K562 (cell line): ENCODE measurements around the gene SAMD4A. TPM values are rescaled to one million over a fixed set of nuclear protein-coding genes. Genes with fewer than 3 reads are reported as not detected.
A peak's percentile ranks its signal among the peaks of the same experiment; 100 is the strongest.

Experiments
- CBX2 ChIP-seq: fragments of 200-600 bp; sonication (generic); IDR thresholded peaks from one replicate; pipeline ENCODE4 v1.6.1; 2012; ENCODE audit warnings: mild to moderate bottlenecking, low read length, inconsistent platforms; ENCODE audit not compliant: insufficient read depth, poor library complexity, severe bottlenecking
- CHD2 ChIP-seq: IDR thresholded peaks from 2 replicates; pipeline ENCODE4 v1.6.1; 2011; ENCODE audit warnings: low read depth, low read length
- CXXC5 ChIP-seq: fragments of 250-450 bp; sonication (Bioruptor Pico); IDR thresholded peaks from 2 replicates; pipeline ENCODE4 v1.8.0; 2022; ENCODE audit warnings: inconsistent platforms, mild to moderate bottlenecking, moderate library complexity
- EZH2 ChIP-seq: IDR thresholded peaks from 2 replicates; pipeline ENCODE4 v1.6.1; 2012; ENCODE audit warnings: low read depth, mild to moderate bottlenecking, inconsistent platforms, low read length, borderline replicate concordance
- IFI16 ChIP-seq: fragments of 250-450 bp; sonication (Bioruptor Pico); IDR thresholded peaks from 2 replicates; pipeline ENCODE4 v2.1.2; 2022; ENCODE audit warnings: mild to moderate bottlenecking, inconsistent platforms
- KDM1A ChIP-seq, 2 experiments: fragments of 450-650 bp; IDR thresholded peaks; 2 replicates each; pipeline ENCODE4 v1.6.1; 2016; ENCODE audit warnings: mild to moderate bottlenecking in 2 of 2
- LEF1 ChIP-seq: fragments of 450-650 bp; IDR thresholded peaks from 2 replicates; pipeline ENCODE4 v1.6.1; 2016; ENCODE audit warnings: mild to moderate bottlenecking
- MAFK ChIP-seq: IDR thresholded peaks from 2 replicates; pipeline ENCODE4 v1.6.1; 2011; ENCODE audit warnings: low read length, improper control_type of control experiment
- NFYB ChIP-seq: IDR thresholded peaks from 2 replicates; pipeline ENCODE4 v1.6.1; 2011; ENCODE audit warnings: mild to moderate bottlenecking, moderate library complexity; ENCODE audit not compliant: insufficient read length; ENCODE audit errors: extremely low read depth
- POLR2G ChIP-seq: fragments of 200-400 bp; formaldehyde crosslinking; IDR thresholded peaks from 2 replicates; pipeline ENCODE4 v1.6.1; 2017; ENCODE audit warnings: low read depth, mild to moderate bottlenecking, antibody characterized with exemption, low read length, moderate library complexity
- PRPF4 ChIP-seq: fragments of 200-400 bp; formaldehyde crosslinking; IDR thresholded peaks from one replicate; pipeline ENCODE4 v1.6.1; 2017; ENCODE audit warnings: low read length, low read depth, mild to moderate bottlenecking; ENCODE audit not compliant: insufficient read depth, poor library complexity, severe bottlenecking
- SAFB2 ChIP-seq: fragments of 200-400 bp; formaldehyde crosslinking; IDR thresholded peaks from 2 replicates; pipeline ENCODE4 v1.6.1; 2018; ENCODE audit warnings: borderline replicate concordance, low read length, low read depth, moderate library complexity; ENCODE audit not compliant: severe bottlenecking
- ZC3H8 ChIP-seq: fragments of 450-650 bp; IDR thresholded peaks from 2 replicates; pipeline ENCODE4 v1.6.1; 2017
- ZNF3 ChIP-seq: fragments of 250-450 bp; sonication (Bioruptor Pico); IDR thresholded peaks from 2 replicates; pipeline ENCODE4 v1.5.0; 2021; ENCODE audit warnings: mild to moderate bottlenecking, moderate library complexity
- ZNF695 ChIP-seq: fragments of 450-650 bp; formaldehyde crosslinking; IDR thresholded peaks from 2 replicates; pipeline ENCODE4 v1.4.0; 2020; ENCODE audit warnings: mild to moderate bottlenecking, moderate library complexity
- polyA plus RNA-seq, 8 experiments: library from polyadenylated mRNA; depleted of rRNA in 4 of 8; stranded (reverse) in 5 of 8; unstranded in 3 of 8; fragments of >200 nt; fragmentation: Nextera tagmentation in 2 of 8; fragmentation: Illumina TruSeq in 1 of 8; extraction: Ambion mirVana in 2 of 8; extraction: Trizol in 1 of 8; gene quantifications; 2 replicates each; pipeline versions ENCODE4 v1.2.1 to v1.2.3, GENCODE V29; 2011 to 2014; ENCODE audit warnings: inconsistent platforms in 1 of 8, missing spikeins in 1 of 8
- total RNA-seq, 7 experiments: library from RNA; depleted of rRNA in 6 of 7; stranded (reverse); fragments of >200 nt in 6 of 7; fragmentation: Illumina TruSeq in 2 of 7; extraction: Trizol in 2 of 7; gene quantifications; 2 replicates each; pipeline versions ENCODE4 v1.2.1 to v1.2.3, GENCODE V29; 2011 to 2021; ENCODE audit warnings: low replicate concordance in 1 of 7
- TF ChIP-seq, protein P1 (sequence below): fragments of 450-650 bp; IDR thresholded peaks from 2 replicates; pipeline ENCODE4 v1.6.1; 2017; ENCODE audit warnings: mild to moderate bottlenecking, moderate library complexity
- TF ChIP-seq, protein P2 (sequence below): fragments of 250-450 bp; sonication (Bioruptor Pico); IDR thresholded peaks from 2 replicates; pipeline ENCODE4 v1.5.0; 2021
- TF ChIP-seq, protein P3 (sequence below): fragments of 450-650 bp; formaldehyde crosslinking; IDR thresholded peaks from 2 replicates; pipeline ENCODE4 v1.4.0; 2020; ENCODE audit warnings: mild to moderate bottlenecking
- TF ChIP-seq, protein P4 (sequence below): sonication (generic); formaldehyde crosslinking; IDR thresholded peaks from 2 replicates; pipeline ENCODE4 v1.8.0; 2022; ENCODE audit warnings: missing genetic modification reagents, mild to moderate bottlenecking, moderate library complexity, borderline replicate concordance
- TF ChIP-seq, protein P5 (sequence below): fragments of 250-450 bp; sonication (Bioruptor Pico); IDR thresholded peaks from 2 replicates; pipeline ENCODE4 v1.4.0; 2020; ENCODE audit warnings: borderline replicate concordance
- TF ChIP-seq, protein P6 (sequence below): IDR thresholded peaks from 2 replicates; pipeline ENCODE4 v1.6.1; 2012; ENCODE audit warnings: low read depth, low read length, improper control_type of control experiment, borderline replicate concordance

The SAMD4A gene
- total and polyA plus RNA-seq, 9 of the 15 experiments (the other 6 are each of a cell fraction or from before 2014, with no cell fraction given): 0.66 to 6.8 (median 3.3) TPM

DNA sequence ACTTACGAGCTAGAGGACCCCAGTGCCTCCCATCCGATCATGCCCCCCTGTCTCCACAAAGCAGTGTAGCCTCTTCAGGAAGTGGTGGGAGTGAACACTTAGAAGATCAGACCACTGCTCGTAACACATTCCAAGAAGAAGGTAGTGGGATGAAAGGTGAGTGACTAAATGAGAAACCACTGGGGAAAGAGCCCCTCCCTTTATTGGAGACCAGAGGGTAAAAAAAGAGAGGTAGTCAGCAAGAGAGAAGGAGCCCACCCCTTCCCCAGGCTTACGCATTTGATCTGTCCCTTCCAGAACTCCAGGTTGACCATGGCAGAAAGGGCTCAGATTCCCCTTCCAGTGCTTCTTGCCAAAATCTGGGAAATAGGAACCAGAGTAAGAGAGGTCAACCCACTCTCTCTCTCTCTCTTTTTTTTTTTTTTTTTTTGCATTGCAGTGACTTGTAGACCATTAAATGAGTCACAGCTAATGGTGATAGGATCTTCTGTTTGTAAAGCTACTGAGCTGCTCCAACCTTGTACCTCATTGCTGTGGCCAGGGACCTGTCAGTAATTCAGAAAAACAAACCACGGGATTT, 170.3 kb downstream of the SAMD4A start (continued):
- TF ChIP-seq, protein P1, sequence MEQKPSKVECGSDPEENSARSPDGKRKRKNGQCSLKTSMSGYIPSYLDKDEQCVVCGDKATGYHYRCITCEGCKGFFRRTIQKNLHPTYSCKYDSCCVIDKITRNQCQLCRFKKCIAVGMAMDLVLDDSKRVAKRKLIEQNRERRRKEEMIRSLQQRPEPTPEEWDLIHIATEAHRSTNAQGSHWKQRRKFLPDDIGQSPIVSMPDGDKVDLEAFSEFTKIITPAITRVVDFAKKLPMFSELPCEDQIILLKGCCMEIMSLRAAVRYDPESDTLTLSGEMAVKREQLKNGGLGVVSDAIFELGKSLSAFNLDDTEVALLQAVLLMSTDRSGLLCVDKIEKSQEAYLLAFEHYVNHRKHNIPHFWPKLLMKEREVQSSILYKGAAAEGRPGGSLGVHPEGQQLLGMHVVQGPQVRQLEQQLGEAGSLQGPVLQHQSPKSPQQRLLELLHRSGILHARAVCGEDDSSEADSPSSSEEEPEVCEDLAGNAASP: no peak
- TF ChIP-seq CXXC5 (CRISPR knock-in tag): no peak
- TF ChIP-seq IFI16: no peak
- peak; percentile 61 to 74; a peak in 3 of 4 replicates for TF ChIP-seq KDM1A (IDR thresholded peaks at IDR 0.05)
- TF ChIP-seq, protein P2, sequence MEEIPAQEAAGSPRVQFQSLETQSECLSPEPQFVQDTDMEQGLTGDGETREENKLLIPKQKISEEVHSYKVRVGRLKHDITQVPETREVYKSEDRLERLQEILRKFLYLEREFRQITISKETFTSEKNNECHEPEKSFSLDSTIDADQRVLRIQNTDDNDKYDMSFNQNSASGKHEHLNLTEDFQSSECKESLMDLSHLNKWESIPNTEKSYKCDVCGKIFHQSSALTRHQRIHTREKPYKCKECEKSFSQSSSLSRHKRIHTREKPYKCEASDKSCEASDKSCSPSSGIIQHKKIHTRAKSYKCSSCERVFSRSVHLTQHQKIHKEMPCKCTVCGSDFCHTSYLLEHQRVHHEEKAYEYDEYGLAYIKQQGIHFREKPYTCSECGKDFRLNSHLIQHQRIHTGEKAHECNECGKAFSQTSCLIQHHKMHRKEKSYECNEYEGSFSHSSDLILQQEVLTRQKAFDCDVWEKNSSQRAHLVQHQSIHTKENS (CRISPR knock-in tag): no peak
- no peak for TF ChIP-seq EZH2
- TF ChIP-seq POLR2G: no peak
- TF ChIP-seq ZNF3 (CRISPR knock-in tag): no peak
- TF ChIP-seq, protein P3, sequence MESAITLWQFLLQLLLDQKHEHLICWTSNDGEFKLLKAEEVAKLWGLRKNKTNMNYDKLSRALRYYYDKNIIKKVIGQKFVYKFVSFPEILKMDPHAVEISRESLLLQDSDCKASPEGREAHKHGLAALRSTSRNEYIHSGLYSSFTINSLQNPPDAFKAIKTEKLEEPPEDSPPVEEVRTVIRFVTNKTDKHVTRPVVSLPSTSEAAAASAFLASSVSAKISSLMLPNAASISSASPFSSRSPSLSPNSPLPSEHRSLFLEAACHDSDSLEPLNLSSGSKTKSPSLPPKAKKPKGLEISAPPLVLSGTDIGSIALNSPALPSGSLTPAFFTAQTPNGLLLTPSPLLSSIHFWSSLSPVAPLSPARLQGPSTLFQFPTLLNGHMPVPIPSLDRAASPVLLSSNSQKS: no peak
- no peak for TF ChIP-seq CBX2
- no peak for TF ChIP-seq SAFB2
- no peak for TF ChIP-seq PRPF4
- TF ChIP-seq, protein P4, sequence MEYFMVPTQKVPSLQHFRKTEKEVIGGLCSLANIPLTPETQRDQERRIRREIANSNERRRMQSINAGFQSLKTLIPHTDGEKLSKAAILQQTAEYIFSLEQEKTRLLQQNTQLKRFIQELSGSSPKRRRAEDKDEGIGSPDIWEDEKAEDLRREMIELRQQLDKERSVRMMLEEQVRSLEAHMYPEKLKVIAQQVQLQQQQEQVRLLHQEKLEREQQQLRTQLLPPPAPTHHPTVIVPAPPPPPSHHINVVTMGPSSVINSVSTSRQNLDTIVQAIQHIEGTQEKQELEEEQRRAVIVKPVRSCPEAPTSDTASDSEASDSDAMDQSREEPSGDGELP (CRISPR knock-in tag): no peak
- TF ChIP-seq, protein P5, sequence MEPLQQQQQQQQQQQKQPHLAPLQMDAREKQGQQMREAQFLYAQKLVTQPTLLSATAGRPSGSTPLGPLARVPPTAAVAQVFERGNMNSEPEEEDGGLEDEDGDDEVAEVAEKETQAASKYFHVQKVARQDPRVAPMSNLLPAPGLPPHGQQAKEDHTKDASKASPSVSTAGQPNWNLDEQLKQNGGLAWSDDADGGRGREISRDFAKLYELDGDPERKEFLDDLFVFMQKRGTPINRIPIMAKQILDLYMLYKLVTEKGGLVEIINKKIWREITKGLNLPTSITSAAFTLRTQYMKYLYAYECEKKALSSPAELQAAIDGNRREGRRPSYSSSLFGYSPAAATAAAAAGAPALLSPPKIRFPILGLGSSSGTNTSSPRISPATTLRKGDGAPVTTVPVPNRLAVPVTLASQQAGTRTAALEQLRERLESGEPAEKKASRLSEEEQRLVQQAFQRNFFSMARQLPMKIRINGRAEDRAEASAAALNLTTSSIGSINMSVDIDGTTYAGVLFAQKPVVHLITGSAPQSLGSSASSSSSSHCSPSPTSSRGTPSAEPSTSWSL (CRISPR knock-in tag): no peak
- TF ChIP-seq CHD2: no peak
- no peak for TF ChIP-seq LEF1
- no peak for TF ChIP-seq ZNF695 (CRISPR knock-in tag)
- TF ChIP-seq MAFK: no peak
- no peak for TF ChIP-seq ZC3H8
- TF ChIP-seq, protein P6, sequence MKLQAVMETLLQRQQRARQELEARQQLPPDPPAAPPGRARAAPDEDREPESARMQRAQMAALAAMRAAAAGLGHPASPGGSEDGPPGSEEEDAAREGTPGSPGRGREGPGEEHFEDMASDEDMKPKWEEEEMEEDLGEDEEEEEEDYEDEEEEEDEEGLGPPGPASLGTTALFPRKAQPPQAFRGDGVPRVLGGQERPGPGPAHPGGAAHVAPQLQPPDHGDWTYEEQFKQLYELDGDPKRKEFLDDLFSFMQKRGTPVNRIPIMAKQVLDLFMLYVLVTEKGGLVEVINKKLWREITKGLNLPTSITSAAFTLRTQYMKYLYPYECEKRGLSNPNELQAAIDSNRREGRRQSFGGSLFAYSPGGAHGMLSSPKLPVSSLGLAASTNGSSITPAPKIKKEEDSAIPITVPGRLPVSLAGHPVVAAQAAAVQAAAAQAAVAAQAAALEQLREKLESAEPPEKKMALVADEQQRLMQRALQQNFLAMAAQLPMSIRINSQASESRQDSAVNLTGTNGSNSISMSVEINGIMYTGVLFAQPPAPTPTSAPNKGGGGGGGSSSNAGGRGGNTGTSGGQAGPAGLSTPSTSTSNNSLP: 0 out of 2 replicates have a peak, but pooled peaks have one; percentile 13
- no peak for TF ChIP-seq NFYB
